Left hindlimb (tissue), 1 donor: ENCODE results near the gene SIDT2.

Source experiments
- DNase-seq: peaks from one replicate; pipeline ENCODE4 v3.0.0-alpha.2; 2018

The SIDT2 gene

GRCh38 chr11:117189941-117190544 lies 11.5 kb downstream of the SIDT2 start:
- no peak for DNase-seq

- no peak for DNase-seq
Measured at GRCh38 chr11:117191680-117192400, 13.3 kb downstream of the SIDT2 start.

- DNase-seq, result no peak
Measured at GRCh38 chr11:117192401-117192875, 13.9 kb downstream of the SIDT2 start.

GRCh38 chr11:117193130-117194020 lies 14.8 kb downstream of the SIDT2 start:
- DNase-seq, result no peak

- DNase-seq, result no peak
Measured at GRCh38 chr11:117194267-117194666, 15.7 kb downstream of the SIDT2 start.

- DNase-seq, result peak; percentile 4
Measured at GRCh38 chr11:117195258-117195657, 16.7 kb downstream of the SIDT2 start.

GRCh38 chr11:117195761-117196160 lies 17.2 kb downstream of the SIDT2 start:
- DNase-seq, result peak; percentile 26

- DNase-seq, result peak; percentile 3
Measured at GRCh38 chr11:117197006-117197405, 18.5 kb downstream of the SIDT2 start.

- peak; percentile 43 for DNase-seq
Measured at GRCh38 chr11:117197516-117198456, 19.2 kb downstream of the SIDT2 start.

- no peak for DNase-seq
Measured at GRCh38 chr11:117198613-117199012, 20.1 kb downstream of the SIDT2 start.

GRCh38 chr11:117199053-117199915 lies 20.7 kb downstream of the SIDT2 start, which contains the start of gene TAGLN:
TAGLN (plus strand) TSS chr11:117199370; CDS start chr11:117203014, 3,644 bp downstream.
- DNase-seq, result peak; percentile 88

- peak; percentile 38 for DNase-seq
Measured at GRCh38 chr11:117199916-117200812, 21.6 kb downstream of the SIDT2 start.

GRCh38 chr11:117200813-117201657 lies 22.5 kb downstream of the SIDT2 start:
- DNase-seq, result peak; percentile 33

GRCh38 chr11:117201658-117202305 lies 23.2 kb downstream of the SIDT2 start:
- DNase-seq, result peak; percentile 41

- DNase-seq, result no peak
Measured at GRCh38 chr11:117202386-117203068, 24.0 kb downstream of the SIDT2 start.

- no peak for DNase-seq
Measured at GRCh38 chr11:117203069-117203407, 24.5 kb downstream of the SIDT2 start.

GRCh38 chr11:117204283-117205080 lies 25.9 kb downstream of the SIDT2 start:
- no peak for DNase-seq
